Activated CD8-positive, alpha-beta memory T cell treated with anti-CD3 and anti-CD28 coated beads, Interleukin-2, amount 50 U/mL, for 48 hours (primary cell): ENCODE data around the gene CLDN9.

Experiments used
- DNase-seq: peaks from one replicate; pipeline ENCODE4 v3.0.0-alpha.2; 2020

CLDN9 gene

DNA sequence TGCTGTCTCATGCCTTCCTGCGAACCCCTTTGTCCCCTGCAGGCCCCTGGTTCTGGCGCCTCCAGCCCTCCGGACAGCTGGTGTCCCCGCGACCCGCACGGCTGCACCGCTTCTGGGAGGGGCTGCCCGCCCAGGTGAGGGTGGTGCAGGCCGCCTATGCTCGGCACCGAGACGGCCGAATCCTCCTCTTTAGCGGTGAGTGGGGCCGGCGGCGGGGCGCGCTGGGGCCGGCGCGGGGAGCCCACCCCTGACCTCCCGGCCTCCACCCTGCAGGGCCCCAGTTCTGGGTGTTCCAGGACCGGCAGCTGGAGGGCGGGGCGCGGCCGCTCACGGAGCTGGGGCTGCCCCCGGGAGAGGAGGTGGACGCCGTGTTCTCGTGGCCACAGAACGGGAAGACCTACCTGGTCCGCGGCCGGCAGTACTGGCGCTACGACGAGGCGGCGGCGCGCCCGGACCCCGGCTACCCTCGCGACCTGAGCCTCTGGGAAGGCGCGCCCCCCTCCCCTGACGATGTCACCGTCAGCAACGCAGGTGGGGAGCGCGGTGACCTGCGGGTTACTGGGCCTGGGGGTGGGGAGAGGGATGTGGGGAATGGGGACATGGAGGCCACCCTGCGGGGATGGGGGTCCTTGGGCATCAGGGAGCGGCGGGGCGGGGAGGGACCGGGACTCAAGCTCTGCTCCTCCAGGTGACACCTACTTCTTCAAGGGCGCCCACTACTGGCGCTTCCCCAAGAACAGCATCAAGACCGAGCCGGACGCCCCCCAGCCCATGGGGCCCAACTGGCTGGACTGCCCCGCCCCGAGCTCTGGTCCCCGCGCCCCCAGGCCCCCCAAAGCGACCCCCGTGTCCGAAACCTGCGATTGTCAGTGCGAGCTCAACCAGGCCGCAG lies 45.7 kb downstream of the CLDN9 start:
- no peak for DNase-seq

DNA sequence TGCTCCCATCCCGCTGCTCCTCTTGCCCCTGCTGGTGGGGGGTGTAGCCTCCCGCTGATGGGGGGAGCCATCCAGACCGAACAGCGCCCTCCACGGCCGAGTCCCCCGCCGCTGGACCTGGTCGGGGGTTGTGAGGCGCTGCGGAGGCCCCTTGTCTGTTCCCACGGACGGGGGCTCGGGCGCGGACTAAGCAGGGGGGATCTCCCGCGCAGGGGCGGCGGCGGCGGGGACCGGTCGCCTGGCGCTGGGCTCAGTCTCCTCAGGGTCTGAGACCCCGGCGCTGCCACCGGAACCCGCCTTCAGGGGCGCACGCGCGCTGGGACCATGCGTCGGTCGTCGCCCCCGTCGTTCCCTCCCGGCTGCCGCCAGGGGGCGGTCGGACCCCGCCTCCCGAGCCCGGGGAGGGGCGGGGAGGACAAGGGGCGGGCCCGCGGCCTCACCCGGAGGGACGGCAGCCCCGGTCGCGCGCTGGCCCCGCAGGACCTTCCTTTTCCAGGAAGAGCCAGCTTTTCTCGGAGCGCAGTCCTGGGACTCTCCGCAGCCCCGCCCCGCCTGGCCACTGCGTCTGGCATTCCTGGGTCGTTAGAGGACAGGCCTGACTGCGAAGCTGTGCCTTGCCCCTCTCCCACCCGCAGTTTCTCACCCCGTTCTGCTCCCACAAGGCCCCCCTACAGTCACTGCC lies 46.5 kb downstream of the CLDN9 start:
- DNase-seq: peak; percentile 94

DNA sequence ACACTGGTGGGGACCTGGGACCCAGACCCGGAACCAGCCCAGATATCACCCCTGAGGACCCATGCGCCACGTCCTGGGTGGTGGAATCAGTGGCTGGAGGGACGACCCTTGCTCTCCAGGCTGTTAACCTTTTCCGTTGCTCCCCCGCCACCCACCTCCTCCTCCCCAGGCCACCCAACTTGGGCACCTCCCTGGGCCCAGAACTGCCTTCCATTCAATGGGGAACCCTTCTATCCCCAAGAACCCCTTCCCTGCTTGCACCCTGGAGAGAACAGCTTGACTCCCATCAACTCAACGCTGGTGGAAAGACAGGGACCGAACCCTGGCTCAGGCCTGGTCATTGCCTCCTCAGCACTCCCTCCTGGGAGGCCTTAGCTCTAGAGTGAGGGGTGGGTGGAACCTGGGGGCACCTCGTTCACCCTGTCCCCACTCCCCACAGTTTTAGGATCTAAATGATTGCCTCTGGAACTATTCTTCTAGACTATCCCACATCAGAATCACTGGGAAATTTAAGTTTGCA lies 47.1 kb downstream of the CLDN9 start:
- DNase-seq: no peak

- no peak for DNase-seq
Measured at GRCh38 chr16:3060339-3061127, 47.8 kb downstream of the CLDN9 start.

- no peak for DNase-seq
Measured at GRCh38 chr16:3062553-3062952, 49.8 kb downstream of the CLDN9 start.

GRCh38 chr16:3063625-3064386 lies 51.1 kb downstream of the CLDN9 start:
- no peak for DNase-seq
